Osteocyte (in vitro differentiated cells): ENCODE results near the gene WIPF2. TPM values are rescaled to one million over a fixed set of nuclear protein-coding genes. Genes with fewer than 3 reads are reported as not detected.
A peak's percentile ranks its signal among the peaks of the same experiment; 100 is the strongest.

Experiments
- DNase-seq: peaks from one replicate; pipeline ENCODE4 v3.0.0; 2021; ENCODE audit warnings: mixed read lengths; ENCODE audit not compliant: unreplicated experiment; ENCODE audit errors: extremely low spot score
- H3K27ac Mint-ChIP-seq: one replicate; pipeline ENCODE4 v1.8.0; 2021; ENCODE audit warnings: mild to moderate bottlenecking, mixed read lengths; ENCODE audit not compliant: unreplicated experiment
- H3K27me3 Mint-ChIP-seq: one replicate; pipeline ENCODE4 v1.8.0; 2021; ENCODE audit warnings: mixed read lengths; ENCODE audit not compliant: unreplicated experiment
- H3K36me3 Mint-ChIP-seq: one replicate; pipeline ENCODE4 v1.8.0; 2021; ENCODE audit warnings: mixed read lengths; ENCODE audit not compliant: unreplicated experiment
- H3K4me1 Mint-ChIP-seq: one replicate; pipeline ENCODE4 v1.8.0; 2021; ENCODE audit warnings: mixed read lengths; ENCODE audit not compliant: unreplicated experiment
- H3K4me3 Mint-ChIP-seq: one replicate; pipeline ENCODE4 v1.8.0; 2021; ENCODE audit warnings: mild to moderate bottlenecking, moderate library complexity, mixed read lengths; ENCODE audit not compliant: unreplicated experiment
- H3K9me3 Mint-ChIP-seq: one replicate; pipeline ENCODE4 v1.8.0; 2021; ENCODE audit warnings: mixed read lengths; ENCODE audit not compliant: unreplicated experiment
- total RNA-seq: library from RNA; stranded (reverse); gene quantifications from 2 replicates; pipeline ENCODE4 v1.2.1, GENCODE V29; 2021
- TF ChIP-seq, protein P1 (sequence below): fragments of 200-600 bp; sonication (generic); IDR thresholded peaks from 2 replicates; pipeline ENCODE4 v1.5.0; 2021; ENCODE audit warnings: antibody characterized with exemption, mild to moderate bottlenecking, moderate library complexity

Gene WIPF2
- total RNA-seq, 1 donor from 2014 or later: 28.3 TPM

- Mint-ChIP-seq H3K9me3 (no peaks in the 10 kb centered on the region), H3K4me3 (peak overlapping the region; percentile 35), H3K36me3 (no peaks in the 10 kb centered on the region), H3K27ac (peak overlapping the region; percentile 95), H3K4me1 (peaks cover 18% of the 10 kb centered on the region), H3K27me3 (no peaks in the 10 kb centered on the region)
- TF ChIP-seq, protein P1, sequence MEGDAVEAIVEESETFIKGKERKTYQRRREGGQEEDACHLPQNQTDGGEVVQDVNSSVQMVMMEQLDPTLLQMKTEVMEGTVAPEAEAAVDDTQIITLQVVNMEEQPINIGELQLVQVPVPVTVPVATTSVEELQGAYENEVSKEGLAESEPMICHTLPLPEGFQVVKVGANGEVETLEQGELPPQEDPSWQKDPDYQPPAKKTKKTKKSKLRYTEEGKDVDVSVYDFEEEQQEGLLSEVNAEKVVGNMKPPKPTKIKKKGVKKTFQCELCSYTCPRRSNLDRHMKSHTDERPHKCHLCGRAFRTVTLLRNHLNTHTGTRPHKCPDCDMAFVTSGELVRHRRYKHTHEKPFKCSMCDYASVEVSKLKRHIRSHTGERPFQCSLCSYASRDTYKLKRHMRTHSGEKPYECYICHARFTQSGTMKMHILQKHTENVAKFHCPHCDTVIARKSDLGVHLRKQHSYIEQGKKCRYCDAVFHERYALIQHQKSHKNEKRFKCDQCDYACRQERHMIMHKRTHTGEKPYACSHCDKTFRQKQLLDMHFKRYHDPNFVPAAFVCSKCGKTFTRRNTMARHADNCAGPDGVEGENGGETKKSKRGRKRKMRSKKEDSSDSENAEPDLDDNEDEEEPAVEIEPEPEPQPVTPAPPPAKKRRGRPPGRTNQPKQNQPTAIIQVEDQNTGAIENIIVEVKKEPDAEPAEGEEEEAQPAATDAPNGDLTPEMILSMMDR: no peak
- DNase-seq: no peak
These were observed 91.8 kb downstream of the WIPF2 start for GRCh38 chr17:40310882-40311391.

- peak overlapping the region; percentile 35 for H3K4me3 Mint-ChIP-seq
- DNase-seq: no peak
These were observed 92.5 kb downstream of the WIPF2 start for GRCh38 chr17:40311575-40311974.

DNA sequence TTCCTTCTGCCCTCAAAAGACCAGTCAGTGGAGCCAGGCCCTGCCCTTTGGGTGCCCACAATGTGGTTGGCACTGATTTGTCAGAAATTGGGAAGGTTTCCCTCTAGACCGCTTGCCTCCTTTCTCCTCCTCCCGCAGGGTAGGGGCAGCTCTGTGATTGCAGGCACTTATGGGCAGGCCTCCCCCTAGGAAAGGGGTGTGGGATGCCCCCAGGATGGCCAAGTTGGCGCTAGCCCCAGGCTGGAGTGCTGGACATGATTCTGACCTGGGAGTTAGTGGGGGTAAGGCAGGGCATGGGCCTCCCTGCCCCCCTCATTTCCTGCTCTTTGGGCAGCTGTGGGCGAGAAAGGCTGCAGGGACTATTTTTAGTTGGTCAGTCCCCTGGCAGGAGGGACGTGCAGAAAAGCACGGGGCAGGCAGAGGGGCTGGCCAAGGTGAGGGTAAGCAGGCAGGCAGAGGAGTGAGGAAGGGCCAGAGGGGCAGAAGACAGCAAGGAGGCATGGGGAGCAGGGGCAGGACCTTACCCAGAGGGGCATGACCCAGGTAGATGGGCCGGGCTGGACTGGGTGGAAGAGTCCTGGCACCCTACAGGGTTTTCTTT, 93.1 kb downstream of the WIPF2 start:
- Mint-ChIP-seq H3K36me3 (no peaks in the 10 kb centered on the region), H3K4me3 (peak overlapping the region; percentile 44), H3K4me1 (peaks cover 30% of the 10 kb centered on the region), H3K27ac (peak overlapping the region; percentile 95), H3K9me3 (no peaks in the 10 kb centered on the region), H3K27me3 (no peaks in the 10 kb centered on the region)
- TF ChIP-seq, protein P1: no peak
- DNase-seq: no peak

More at GRCh38 chr17:40311575-40311974, 92.5 kb downstream of the WIPF2 start:
- TF ChIP-seq, protein P1: no peak
- H3K4me1 Mint-ChIP-seq: peaks cover 24% of the 10 kb centered on the region
- no peaks in the 10 kb centered on the region for H3K9me3 Mint-ChIP-seq
- H3K27ac Mint-ChIP-seq: peak overlapping the region; percentile 95
- no peaks in the 10 kb centered on the region for H3K36me3 Mint-ChIP-seq
- H3K27me3 Mint-ChIP-seq: no peaks in the 10 kb centered on the region

GRCh38 chr17:40312893-40313667, 94.0 kb downstream of the WIPF2 start:
- TF ChIP-seq, protein P1: no peak

More at GRCh38 chr17:40312893-40313667, 94.0 kb downstream of the WIPF2 start:
- Mint-ChIP-seq H3K4me3 (peak overlapping the region; percentile 40), H3K27me3 (no peaks in the 10 kb centered on the region), H3K36me3 (no peaks in the 10 kb centered on the region), H3K4me1 (peaks cover 36% of the 10 kb centered on the region), H3K9me3 (no peaks in the 10 kb centered on the region), H3K27ac (peak overlapping the region; percentile 95)
- DNase-seq: no peak
